Osteocyte (in vitro differentiated cells): Measurements from ENCODE around the gene RAB8B. TPM values are rescaled to one million over a fixed set of nuclear protein-coding genes. Genes with fewer than 3 reads are reported as not detected.

ENCODE experiments used
- DNase-seq: peaks from one replicate; pipeline ENCODE4 v3.0.0; 2021; ENCODE audit warnings: mixed read lengths; ENCODE audit not compliant: unreplicated experiment; ENCODE audit errors: extremely low spot score
- H3K27ac Mint-ChIP-seq: one replicate; pipeline ENCODE4 v1.8.0; 2021; ENCODE audit warnings: mild to moderate bottlenecking, mixed read lengths; ENCODE audit not compliant: unreplicated experiment
- H3K27me3 Mint-ChIP-seq: one replicate; pipeline ENCODE4 v1.8.0; 2021; ENCODE audit warnings: mixed read lengths; ENCODE audit not compliant: unreplicated experiment
- H3K36me3 Mint-ChIP-seq: one replicate; pipeline ENCODE4 v1.8.0; 2021; ENCODE audit warnings: mixed read lengths; ENCODE audit not compliant: unreplicated experiment
- H3K4me1 Mint-ChIP-seq: one replicate; pipeline ENCODE4 v1.8.0; 2021; ENCODE audit warnings: mixed read lengths; ENCODE audit not compliant: unreplicated experiment
- H3K4me3 Mint-ChIP-seq: one replicate; pipeline ENCODE4 v1.8.0; 2021; ENCODE audit warnings: mild to moderate bottlenecking, moderate library complexity, mixed read lengths; ENCODE audit not compliant: unreplicated experiment
- H3K9me3 Mint-ChIP-seq: one replicate; pipeline ENCODE4 v1.8.0; 2021; ENCODE audit warnings: mixed read lengths; ENCODE audit not compliant: unreplicated experiment
- CTCF ChIP-seq: fragments of 200-600 bp; sonication (generic); IDR thresholded peaks from 2 replicates; pipeline ENCODE4 v1.5.0; 2021; ENCODE audit warnings: antibody characterized with exemption, mild to moderate bottlenecking, moderate library complexity
- total RNA-seq: library from RNA; stranded (reverse); gene quantifications from 2 replicates; pipeline ENCODE4 v1.2.1, GENCODE V29; 2021

RAB8B gene
- total RNA-seq, 1 donor from 2014 or later: 29.8 TPM

GRCh38 chr15:63212050-63213004 lies 22.9 kb downstream of the RAB8B start:
- Mint-ChIP-seq H3K27ac (peak overlapping the region; percentile 93), H3K36me3 (peaks cover 5% of the 10 kb centered on the region), H3K4me1 (peaks cover 40% of the 10 kb centered on the region), H3K4me3 (no peak overlapping the region), H3K27me3 (no peaks in the 10 kb centered on the region), H3K9me3 (no peaks in the 10 kb centered on the region)
- no peak for DNase-seq
- no peak for TF ChIP-seq CTCF

- H3K9me3 Mint-ChIP-seq: no peaks in the 10 kb centered on the region
- no peaks in the 10 kb centered on the region for H3K36me3 Mint-ChIP-seq
- no peak for TF ChIP-seq CTCF
- no peak for DNase-seq
- no peak overlapping the region for H3K4me3 Mint-ChIP-seq
- H3K27ac Mint-ChIP-seq: no peak overlapping the region
- H3K27me3 Mint-ChIP-seq: no peaks in the 10 kb centered on the region
- H3K4me1 Mint-ChIP-seq: peaks cover 39% of the 10 kb centered on the region
These were observed 28.8 kb downstream of the RAB8B start for GRCh38 chr15:63218100-63218808.

- H3K4me1 Mint-ChIP-seq: peaks cover 32% of the 10 kb centered on the region
- peak overlapping the region; percentile 60 for H3K27ac Mint-ChIP-seq
- no peak for DNase-seq
- H3K9me3 Mint-ChIP-seq: no peaks in the 10 kb centered on the region
- no peak for TF ChIP-seq CTCF
- no peak overlapping the region for H3K4me3 Mint-ChIP-seq
- H3K27me3 Mint-ChIP-seq: no peaks in the 10 kb centered on the region
- H3K36me3 Mint-ChIP-seq: no peaks in the 10 kb centered on the region
These were observed 29.8 kb downstream of the RAB8B start for GRCh38 chr15:63219196-63219710.

DNA sequence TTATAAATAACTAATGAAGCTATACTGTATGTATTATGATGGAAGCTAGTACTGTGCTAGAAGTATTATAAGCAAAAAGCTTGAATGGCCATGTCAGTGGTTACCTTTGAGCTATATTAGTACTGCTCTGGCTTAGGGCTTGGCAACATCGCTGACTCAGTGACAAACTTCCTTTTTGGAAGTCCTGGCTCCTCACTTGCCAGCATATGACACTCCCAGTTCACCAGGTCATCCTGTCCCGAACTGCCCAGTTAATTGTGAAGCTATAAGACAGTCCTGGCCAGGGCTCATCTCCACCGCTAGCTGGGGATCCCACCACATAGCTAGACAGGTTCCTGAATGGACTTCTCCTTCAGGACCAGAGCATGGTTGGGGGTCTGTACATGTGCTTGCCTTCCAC lies 31.9 kb downstream of the RAB8B start:
- Mint-ChIP-seq H3K4me1 (peaks cover 32% of the 10 kb centered on the region), H3K9me3 (no peaks in the 10 kb centered on the region), H3K27ac (no peak overlapping the region), H3K4me3 (no peak overlapping the region), H3K36me3 (no peaks in the 10 kb centered on the region), H3K27me3 (no peaks in the 10 kb centered on the region)
- no peak for DNase-seq
- no peak for TF ChIP-seq CTCF

DNA sequence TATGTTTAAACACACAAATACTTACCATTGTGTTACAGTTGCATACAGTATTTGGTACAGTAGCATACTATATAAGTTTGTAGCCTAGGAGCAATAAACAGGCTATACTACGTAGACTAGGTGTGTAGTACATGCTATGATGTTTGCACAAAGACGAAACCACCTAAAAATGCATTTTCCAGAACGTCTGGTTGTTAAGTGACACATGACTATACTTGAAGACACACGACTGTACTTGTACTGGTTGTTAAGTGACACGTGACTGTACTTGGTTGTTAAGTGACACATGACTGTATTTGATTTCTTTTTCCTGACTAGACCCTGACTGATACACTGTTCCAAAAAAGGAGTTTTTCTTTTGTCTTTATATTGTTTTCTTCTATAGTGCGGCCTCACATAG lies 34.1 kb downstream of the RAB8B start:
- TF ChIP-seq CTCF: no peak
- Mint-ChIP-seq H3K4me3 (no peak overlapping the region), H3K4me1 (peaks cover 47% of the 10 kb centered on the region), H3K9me3 (no peaks in the 10 kb centered on the region), H3K27ac (no peak overlapping the region), H3K27me3 (no peaks in the 10 kb centered on the region), H3K36me3 (no peaks in the 10 kb centered on the region)
- no peak for DNase-seq
